HT1080 (cell line): ENCODE data around the gene CREB5. TPM values are rescaled to one million over a fixed set of nuclear protein-coding genes. Genes with fewer than 3 reads are reported as not detected.
"Not testable (repeated sequence)": the region's sequence is repeated elsewhere in the genome, so short reads cannot be mapped to it uniquely, and the experiment has no call there.

Experiments
- DNase-seq: peaks from one replicate; pipeline ENCODE4 v3.0.0-alpha.2; 2015; ENCODE audit warnings: low read depth
- total RNA-seq: library from RNA; depleted of rRNA; stranded (reverse); fragments of >200 nt; shearing (Covaris generic); gene quantifications from 2 replicates; pipeline ENCODE4 v1.2.3, GENCODE V29; 2014

CREB5 gene
- total RNA-seq, 1 experiment from 2014 or later = 9.3 TPM

- no peak for DNase-seq
Observed at GRCh38 chr7:28576656-28577055, 164.3 kb downstream of the CREB5 start.

DNA sequence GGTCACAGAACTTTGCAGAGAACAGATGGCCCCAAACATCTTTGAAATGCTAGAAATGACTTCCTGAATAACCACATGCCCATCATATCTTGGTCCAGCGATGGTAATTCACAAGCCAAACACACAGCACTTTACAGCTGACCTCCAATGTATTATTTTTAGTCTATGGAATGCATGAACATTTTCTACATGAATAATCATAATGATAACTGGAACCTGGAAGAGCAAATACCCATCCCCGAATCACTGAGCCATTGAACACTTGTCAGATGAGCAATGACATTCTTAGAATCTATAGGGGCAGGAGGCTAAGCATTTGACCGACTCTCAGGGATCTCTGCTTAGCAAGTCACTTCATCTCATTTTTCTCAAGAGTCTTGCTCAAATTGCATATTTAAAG is 167.3 kb downstream of the CREB5 start:
- DNase-seq = no peak

DNA sequence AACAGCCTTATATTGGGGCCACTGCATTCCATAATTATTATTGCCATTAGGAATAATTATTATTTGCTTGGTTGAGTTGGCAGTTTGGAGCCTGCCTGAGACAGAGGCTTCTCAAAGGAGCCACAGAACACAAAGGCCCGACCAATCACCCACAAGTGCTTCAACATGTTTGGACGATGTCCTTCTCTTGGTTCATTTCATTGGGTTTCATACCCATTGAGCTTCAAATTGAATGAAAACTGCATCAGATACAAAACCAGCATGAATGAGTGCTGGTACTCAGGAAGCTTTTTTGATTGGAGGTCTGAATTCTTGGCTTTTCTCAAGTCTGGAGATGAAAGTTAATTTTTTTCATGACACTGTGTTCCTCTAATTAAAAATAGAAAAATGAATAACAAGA is 168.3 kb downstream of the CREB5 start:
- DNase-seq = no peak

- DNase-seq = no peak
Observed at GRCh38 chr7:28581351-28581750, 169.0 kb downstream of the CREB5 start.

- no peak for DNase-seq
Observed at GRCh38 chr7:28582226-28582625, 169.9 kb downstream of the CREB5 start.

GRCh38 chr7:28584235-28584634 is 171.9 kb downstream of the CREB5 start:
- no peak for DNase-seq

DNA sequence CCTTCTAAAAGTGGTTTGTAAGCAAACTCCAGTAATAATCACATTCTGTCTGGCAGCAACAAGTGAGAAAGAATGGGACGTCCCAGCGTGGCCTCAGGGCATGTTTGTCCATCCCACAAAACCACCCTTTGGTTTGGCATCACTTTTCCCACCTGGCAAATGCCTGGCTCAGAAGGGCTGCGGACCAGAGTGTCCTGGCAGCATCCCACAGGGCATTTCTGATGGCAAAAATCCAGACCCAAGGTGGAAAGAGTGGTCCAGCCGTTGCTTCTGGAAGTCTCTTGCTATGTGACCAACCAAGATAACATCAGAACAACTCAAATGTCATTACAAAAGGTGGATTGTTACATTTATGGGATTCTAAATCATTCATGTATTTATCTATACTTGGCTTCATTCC is 174.4 kb downstream of the CREB5 start:
- DNase-seq = no peak

DNA sequence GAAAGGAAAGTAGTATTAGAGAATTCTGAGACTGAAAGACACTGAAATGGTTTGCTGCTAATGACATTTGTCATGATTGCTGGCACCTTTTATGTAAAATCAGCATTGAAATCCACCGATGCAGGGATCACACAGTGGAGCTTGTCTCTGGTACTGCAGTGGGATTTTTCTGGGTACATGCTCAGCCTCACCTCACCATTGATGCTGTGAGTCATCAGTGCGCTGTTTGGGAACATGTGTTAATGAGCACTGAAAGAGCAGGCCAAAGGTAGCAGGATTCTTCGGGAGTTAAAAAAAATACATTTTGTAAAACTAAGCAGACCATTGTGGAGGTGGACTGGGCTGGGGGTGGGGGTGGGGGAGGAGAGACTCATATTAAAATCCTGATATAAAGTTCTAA is 174.9 kb downstream of the CREB5 start:
- peak; percentile 21 for DNase-seq

GRCh38 chr7:28588602-28589001 is 176.3 kb downstream of the CREB5 start:
- DNase-seq = no peak

- DNase-seq = no peak
Observed at GRCh38 chr7:28591041-28591674, 178.8 kb downstream of the CREB5 start.

GRCh38 chr7:28591725-28592349 is 179.5 kb downstream of the CREB5 start:
- no peak for DNase-seq

DNA sequence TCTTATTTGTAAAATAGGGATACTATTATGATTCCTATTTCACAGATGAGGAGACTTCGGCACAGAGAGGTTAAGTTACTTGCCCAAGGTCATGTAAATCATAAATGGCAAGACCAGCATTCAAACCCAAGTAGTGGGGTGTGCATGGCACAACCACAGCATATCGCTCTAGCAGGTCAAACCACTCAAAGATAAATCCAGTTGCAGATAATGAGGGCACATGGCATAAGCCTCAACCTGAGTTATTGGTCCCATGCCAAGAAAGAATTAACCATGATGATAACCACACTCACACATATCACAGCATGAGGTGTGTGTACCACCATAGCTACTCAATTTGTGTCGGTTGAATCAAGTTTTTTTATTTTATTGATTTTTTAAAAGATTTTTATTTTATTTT is 180.5 kb downstream of the CREB5 start:
- no peak for DNase-seq

DNA sequence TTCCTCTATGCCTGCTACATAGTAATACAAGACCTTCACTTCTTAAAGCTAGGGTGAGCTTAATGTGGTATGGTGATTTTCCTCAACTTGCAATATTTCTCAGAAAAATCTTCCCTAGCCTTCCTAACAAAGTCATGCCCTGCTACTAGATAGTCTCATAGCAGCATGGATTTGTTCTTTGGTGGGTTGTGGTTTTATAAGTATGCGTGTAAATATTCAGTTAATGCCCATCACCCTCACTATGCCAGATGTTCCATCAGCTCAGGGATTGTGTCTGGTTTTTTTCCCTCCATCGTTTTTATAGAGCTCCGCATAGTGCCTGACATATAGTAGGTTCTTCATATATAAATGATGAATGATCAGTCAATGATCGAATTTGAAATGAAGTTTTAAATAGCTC is 182.8 kb downstream of the CREB5 start:
- no peak for DNase-seq

- DNase-seq = no peak
Observed at GRCh38 chr7:28595801-28596200, 183.5 kb downstream of the CREB5 start.

- no peak for DNase-seq
Observed at GRCh38 chr7:28596245-28596935, 184.1 kb downstream of the CREB5 start.

GRCh38 chr7:28597284-28597683 is 185.0 kb downstream of the CREB5 start:
- no peak for DNase-seq

- DNase-seq = not testable (repeated sequence)
Observed at GRCh38 chr7:28598037-28598436, 185.7 kb downstream of the CREB5 start.

DNA sequence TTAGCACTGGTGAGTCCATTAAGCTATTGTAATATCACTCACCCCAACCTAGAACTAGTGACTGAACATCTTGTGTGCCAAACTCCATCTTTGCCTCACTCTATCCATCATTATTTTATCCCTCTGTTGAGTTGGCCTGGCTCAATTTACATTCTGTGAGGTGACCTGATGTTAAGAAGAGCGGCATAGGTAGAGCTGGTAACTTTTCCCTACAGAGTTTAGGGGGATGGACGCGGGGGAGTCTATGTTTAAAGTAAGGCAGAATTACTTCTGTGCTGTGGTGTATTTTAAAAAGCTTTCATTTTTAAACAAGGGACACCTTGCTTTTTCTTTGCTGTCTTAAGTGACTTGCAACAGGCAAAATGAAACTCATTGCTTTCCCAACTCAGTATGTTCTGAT is 186.3 kb downstream of the CREB5 start:
- no peak for DNase-seq

DNA sequence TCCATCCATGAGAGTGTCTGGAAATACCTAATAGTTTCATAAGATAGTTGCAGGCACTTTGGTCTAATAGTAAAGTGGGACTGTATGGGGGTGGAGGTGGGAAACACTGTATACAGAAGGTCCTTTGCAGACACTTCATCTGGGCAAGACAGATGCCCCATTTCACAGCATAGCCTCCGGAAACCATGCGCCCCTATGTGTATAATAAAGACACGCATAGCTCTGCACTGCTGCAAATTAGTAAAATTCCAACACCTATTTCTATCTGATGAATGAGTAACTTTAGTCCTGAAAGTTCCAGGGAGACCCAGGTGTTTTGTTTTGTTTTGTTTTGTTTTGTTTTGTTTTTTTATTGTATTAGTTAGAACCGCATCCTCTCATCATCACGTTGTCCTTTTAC is 187.1 kb downstream of the CREB5 start:
- DNase-seq = no peak

GRCh38 chr7:28602282-28602681 is 190.0 kb downstream of the CREB5 start:
- DNase-seq = no peak

GRCh38 chr7:28605427-28606085 is 193.2 kb downstream of the CREB5 start:
- no peak for DNase-seq

- no peak for DNase-seq
Observed at GRCh38 chr7:28606421-28606820, 194.1 kb downstream of the CREB5 start.
